Testis (tissue), 3 donors: ENCODE data around the gene PPY. TPM values are rescaled to one million over a fixed set of nuclear protein-coding genes. Genes with fewer than 3 reads are reported as not detected.

ENCODE experiments used
- DNase-seq: peaks from one replicate; pipeline ENCODE4 v3.0.0-alpha.2; 2019
- H3K27ac ChIP-seq, 2 donors: fragments of 200-600 bp; sonication (generic); one replicate each; pipeline ENCODE4 v1.5.1; 2019
- H3K27me3 ChIP-seq: fragments of 200-600 bp; sonication (generic); one replicate; pipeline ENCODE4 v1.5.1; 2019
- H3K36me3 ChIP-seq: fragments of 200-600 bp; sonication (generic); one replicate; pipeline ENCODE4 v1.5.1; 2017; ENCODE audit warnings: low read depth; ENCODE audit errors: missing control alignments
- H3K4me1 ChIP-seq: fragments of 200-600 bp; sonication (generic); one replicate; pipeline ENCODE4 v1.5.1; 2019
- H3K4me3 ChIP-seq, 2 donors: fragments of 200-600 bp; sonication (generic); one replicate each; pipeline ENCODE4 v1.5.1; 2017 to 2019
- H3K9me3 ChIP-seq: fragments of 200-600 bp; sonication (generic); one replicate; pipeline ENCODE4 v1.5.1; 2017
- CTCF ChIP-seq, 3 experiments: fragments of 450-650 bp in 2 of 3; fragments of 200-600 bp in 1 of 3; sonication (generic) in 1 of 3; IDR thresholded peaks; one replicate each; pipeline ENCODE4 v1.5.1; 2016 to 2019; ENCODE audit warnings: antibody characterized with exemption in 3 of 3, mild to moderate bottlenecking in 2 of 3, moderate library complexity in 1 of 3
- POLR2A ChIP-seq: fragments of 450-650 bp; IDR thresholded peaks from one replicate; pipeline ENCODE4 v1.6.1; 2017; ENCODE audit warnings: antibody characterized with exemption, mild to moderate bottlenecking, moderate library complexity
- WGBS, 2 donors: methylation state at CpG; one replicate each; pipeline ENCODE4 v1.1.5; 2018; 5-methylcytosine and 5-hydroxymethylcytosine counted together
- intact Hi-C: fragments of 100-400 bp; cut with DNase I; formaldehyde crosslinking; loops from one replicate; pipeline ENCODE4 v1.15.1; 2023; ENCODE audit warnings: low total_unique reads
- polyA plus RNA-seq: library from polyadenylated mRNA; stranded (reverse); fragments of 350-450 nt; fragmentation: Illumina TruSeq; extraction: RNeasy Lipid Tissue Mini Kit (QIAGEN cat#74804); gene quantifications from one replicate; pipeline ENCODE4 v1.2.3, GENCODE V29; 2014; ENCODE audit warnings: low read depth, low replicate concordance; ENCODE audit not compliant: insufficient read depth
- total RNA-seq, 2 donors: library from RNA; depleted of rRNA; stranded (reverse); fragments of >200 nt; gene quantifications; one replicate each; pipeline ENCODE4 v1.2.3, GENCODE V29; 2016

The PPY gene
- total and polyA plus RNA-seq, 3 donors from 2014 or later = 0.99 TPM; not detected in 2

GRCh38 chr17:43915559-43915958 is 26.7 kb downstream of the PPY start:
- no peaks in the 10 kb centered on the region for H3K9me3 ChIP-seq
- no peak for DNase-seq
- TF ChIP-seq POLR2A = no peak
- TF ChIP-seq CTCF (IDR thresholded peaks at IDR 0.05) = no peak
- intact Hi-C loops = no loop called here
- no peaks in the 10 kb centered on the region for H3K36me3 ChIP-seq
- WGBS, 2 donors = 92 to 96% methylated on average over 3 of the region's 3 CpGs
- H3K27ac ChIP-seq = no peak overlapping the region
- no peak overlapping the region for H3K4me3 ChIP-seq
- peaks cover 9% of the 10 kb centered on the region for H3K4me1 ChIP-seq
- no peaks in the 10 kb centered on the region for H3K27me3 ChIP-seq

- TF ChIP-seq CTCF (IDR thresholded peaks at IDR 0.05) (no peak), POLR2A (no peak)
- Histone ChIP-seq H3K4me1 (peaks cover 9% of the 10 kb centered on the region), H3K36me3 (no peaks in the 10 kb centered on the region), H3K27ac (no peak overlapping the region), H3K27me3 (no peaks in the 10 kb centered on the region), H3K4me3 (no peak overlapping the region), H3K9me3 (no peaks in the 10 kb centered on the region)
- WGBS, 2 donors = 57 to 76% methylated on average over 2 of the region's 2 CpGs
- intact Hi-C loops = no loop called here
- no peak for DNase-seq
These were observed 27.8 kb downstream of the PPY start for GRCh38 chr17:43914451-43914850.

GRCh38 chr17:43913584-43913983 is 28.7 kb downstream of the PPY start:
- DNase-seq = no peak
- intact Hi-C loops = no loop called here
- Histone ChIP-seq H3K27me3 (no peaks in the 10 kb centered on the region), H3K4me1 (peaks cover 9% of the 10 kb centered on the region), H3K9me3 (no peaks in the 10 kb centered on the region), H3K36me3 (no peaks in the 10 kb centered on the region), H3K4me3 (no peak overlapping the region), H3K27ac (no peak overlapping the region)
- 71 to 75% methylated on average over 2 to 6 of the region's 6 CpGs for WGBS, 2 donors
- TF ChIP-seq CTCF (IDR thresholded peaks at IDR 0.05) (no peak), POLR2A (no peak)

- DNase-seq = no peak
- TF ChIP-seq POLR2A = no peak
- no peak for TF ChIP-seq CTCF (IDR thresholded peaks at IDR 0.05)
- Histone ChIP-seq H3K27me3 (no peaks in the 10 kb centered on the region), H3K9me3 (no peaks in the 10 kb centered on the region), H3K4me1 (peaks cover 6% of the 10 kb centered on the region), H3K36me3 (no peaks in the 10 kb centered on the region), H3K4me3 (no peak overlapping the region), H3K27ac (no peak overlapping the region)
- intact Hi-C loops = no loop called here
- WGBS, 2 donors = 50 to 59% methylated on average over 4 of the region's 4 CpGs
These were observed 29.5 kb downstream of the PPY start for GRCh38 chr17:43912635-43913304.

- DNase-seq = no peak
- 35 to 39% methylated on average over 8 of the region's 8 CpGs for WGBS, 2 donors
- Histone ChIP-seq H3K27ac (no peak overlapping the region), H3K27me3 (no peaks in the 10 kb centered on the region), H3K9me3 (no peaks in the 10 kb centered on the region), H3K4me3 (no peak overlapping the region), H3K4me1 (peaks cover 1% of the 10 kb centered on the region), H3K36me3 (no peaks in the 10 kb centered on the region)
- intact Hi-C loops = no loop called here
- TF ChIP-seq POLR2A (no peak), CTCF (IDR thresholded peaks at IDR 0.05) (no peak)
These were observed 30.4 kb downstream of the PPY start for GRCh38 chr17:43911904-43912303.
